GM10248 (cell line): ENCODE results near the gene ERCC6L2.

ENCODE experiments used
- CTCF ChIA-PET: fragments of 300-600 bp; sonication (Branson Sonifier 250); formaldehyde crosslinking; extraction: SDS; loops from one replicate; lab custom pipeline; 2021; ENCODE audit warnings: antibody characterized with exemption; lab: Yijun Ruan, JAX
- POLR2A ChIA-PET: fragments of 350-650 bp; sonication (Branson Sonifier 250); formaldehyde crosslinking; extraction: SDS; loops from one replicate; lab custom pipeline; 2020; ENCODE audit warnings: antibody characterized with exemption; lab: Yijun Ruan, JAX
- DNase-seq: peaks from one replicate; pipeline ENCODE4 v3.0.0; 2012; ENCODE audit errors: extremely low spot score
- CTCF ChIP-seq: IDR thresholded peaks from 2 replicates; pipeline ENCODE4 v1.5.1; 2012; ENCODE audit warnings: mild to moderate bottlenecking, low read depth; ENCODE audit errors: extremely low read depth, missing control alignments, control extremely low read depth

ERCC6L2 gene

GRCh38 chr9:95835393-95835792 lies 40.1 kb upstream of the ERCC6L2 start:
- CTCF ChIA-PET = no interaction called here
- DNase-seq = no peak
- TF ChIP-seq CTCF = no peak
- POLR2A ChIA-PET = no interaction called here

- ChIA-PET CTCF (no interaction called here), POLR2A (no interaction called here)
- no peak for TF ChIP-seq CTCF
- DNase-seq = no peak
These were observed 39.4 kb upstream of the ERCC6L2 start for GRCh38 chr9:95836072-95836471.

GRCh38 chr9:95839012-95839411 lies 36.5 kb upstream of the ERCC6L2 start:
- ChIA-PET POLR2A (no interaction called here), CTCF (interaction anchor here (0.7 to 1.9 kb wide), 4 partner anchors 9 to 16 kb away, joined by 3 to 6 read pairs (median 4); no protein-coding TSS in a partner anchor)
- TF ChIP-seq CTCF = no peak
- no peak for DNase-seq

- ChIA-PET POLR2A (no interaction called here), CTCF (interaction anchor here (1.4 to 1.9 kb wide), 3 partner anchors 8 to 17 kb away, joined by 3 to 6 read pairs (median 5); no protein-coding TSS in a partner anchor)
- TF ChIP-seq CTCF = no peak
- DNase-seq = no peak
These were observed 35.4 kb upstream of the ERCC6L2 start for GRCh38 chr9:95840074-95840473.

GRCh38 chr9:95841377-95841776 lies 34.1 kb upstream of the ERCC6L2 start:
- ChIA-PET POLR2A (no interaction called here), CTCF (no interaction called here)
- no peak for DNase-seq
- no peak for TF ChIP-seq CTCF

- ChIA-PET CTCF (interaction anchor here (1.1 to 1.8 kb wide), 3 partner anchors 12 to 17 kb away, joined by 3 to 9 read pairs (median 6); no protein-coding TSS in a partner anchor), POLR2A (no interaction called here)
- no peak for TF ChIP-seq CTCF
- DNase-seq = no peak
These were observed 29.7 kb upstream of the ERCC6L2 start for GRCh38 chr9:95845751-95846150.
